Endothelial cell of umbilical vein (primary cell): ENCODE measurements around the gene TRIM71. TPM values are rescaled to one million over a fixed set of nuclear protein-coding genes. Genes with fewer than 3 reads are reported as not detected.

Experiments
- BruUV-seq: library from RNA; stranded (reverse); fragments of 400-500 nt; replicated peaks from 2 replicates; lab custom pipeline; 2021; lab: Mats Ljungman, UMichigan
- CTCF ChIA-PET: fragments of 300-600, 350-600 bp; sonication (Branson Sonifier 250); formaldehyde crosslinking; loops from one replicate; lab custom pipeline; 2021; ENCODE audit warnings: antibody characterized with exemption, inconsistent platforms; lab: Charles Lee
- POLR2A ChIA-PET: fragments of 300-600, 350-600 bp; sonication (Branson Sonifier 250); formaldehyde crosslinking; loops from one replicate; lab custom pipeline; 2021; ENCODE audit warnings: antibody characterized with exemption, inconsistent platforms; lab: Charles Lee
- DNase-seq: peaks from one replicate; pipeline ENCODE4 v3.0.0-alpha.2; 2011; ENCODE audit warnings: low read depth, low spot score
- FAIRE-seq: peaks from 2 replicates; lab custom pipeline; 2011; peaks lifted over from hg19 to GRCh38; lab: Jason Lieb, UNC
- H2AFZ ChIP-seq: 2 replicates; pipeline ENCODE4 v1.6.0; 2012; ENCODE audit warnings: low read depth, low read length, control low read depth, inconsistent platforms
- H3K27ac ChIP-seq: 2 replicates; pipeline ENCODE4 v1.5.1; 2011; ENCODE audit warnings: low read depth, mild to moderate bottlenecking, control low read depth, low read length, moderate library complexity; ENCODE audit not compliant: insufficient read depth
- H3K27me3 ChIP-seq, 2 experiments: 2 replicates each; pipeline versions ENCODE4 v1.6.0 to v1.6.1; 2011; ENCODE audit warnings: low read length in 2 of 2, mixed read lengths in 1 of 2; ENCODE audit not compliant: control insufficient read depth in 2 of 2, insufficient read depth in 2 of 2
- H3K36me3 ChIP-seq, 2 experiments: 2 replicates in 1 of 2; 3 replicates in 1 of 2; pipeline ENCODE4 v1.5.1; 2011; ENCODE audit warnings: low read length in 2 of 2, mild to moderate bottlenecking in 1 of 2, moderate library complexity in 1 of 2; ENCODE audit not compliant: control insufficient read depth in 2 of 2, insufficient read depth in 2 of 2; ENCODE audit errors: extremely low read depth in 1 of 2
- H3K4me1 ChIP-seq: 3 replicates; pipeline ENCODE4 v1.5.1; 2011; ENCODE audit warnings: mild to moderate bottlenecking, low read length; ENCODE audit not compliant: control insufficient read depth, insufficient read depth; ENCODE audit errors: extremely low read depth
- H3K4me2 ChIP-seq: 2 replicates; pipeline ENCODE4 v1.6.1; 2011; ENCODE audit warnings: low read length, control low read depth, mixed read lengths; ENCODE audit not compliant: insufficient read depth
- H3K4me3 ChIP-seq, 3 experiments: fragments of 200-600 bp in 1 of 3; sonication (generic), shearing (Covaris generic) in 1 of 3; replicated peaks in 1 of 3; 2 replicates each; pipeline ENCODE4 v1.5.1; 2011 to 2016; ENCODE audit warnings: control low read depth in 3 of 3, low read length in 3 of 3, mild to moderate bottlenecking in 2 of 3, inconsistent platforms in 1 of 3, low read depth in 1 of 3, moderate library complexity in 1 of 3; ENCODE audit not compliant: insufficient read depth in 1 of 3
- H3K79me2 ChIP-seq: 2 replicates; pipeline ENCODE4 v1.6.0; 2012; ENCODE audit warnings: low read length, inconsistent platforms; ENCODE audit not compliant: control insufficient read depth, insufficient read depth
- H3K9ac ChIP-seq: replicated peaks from 2 replicates; pipeline ENCODE3; 2011; ENCODE audit warnings: low read length, control low read depth; ENCODE audit not compliant: insufficient read depth; ENCODE audit errors: extremely low read depth
- H3K9me1 ChIP-seq: replicated peaks from 3 replicates; pipeline ENCODE4 v1.6.0; 2011; ENCODE audit warnings: mild to moderate bottlenecking, low read length; ENCODE audit not compliant: control insufficient read depth, insufficient read depth; ENCODE audit errors: extremely low read depth
- H3K9me3 ChIP-seq: replicated peaks from 2 replicates; pipeline ENCODE4 v1.5.1; 2012; ENCODE audit warnings: low read length, inconsistent platforms; ENCODE audit not compliant: control insufficient read depth, insufficient read depth
- H4K20me1 ChIP-seq: replicated peaks from 2 replicates; pipeline ENCODE3; 2011; ENCODE audit warnings: mild to moderate bottlenecking, low read length; ENCODE audit not compliant: control insufficient read depth, insufficient read depth; ENCODE audit errors: extremely low read depth
- EZH2 ChIP-seq: IDR thresholded peaks from 2 replicates; pipeline ENCODE4 v1.6.1; 2012; ENCODE audit warnings: borderline replicate concordance, low read depth, mild to moderate bottlenecking, moderate library complexity, low read length, inconsistent platforms; ENCODE audit not compliant: severe bottlenecking
- FOS ChIP-seq: IDR thresholded peaks from 2 replicates; pipeline ENCODE4 v1.6.1; 2011; ENCODE audit warnings: mild to moderate bottlenecking, low read length, moderate library complexity, borderline replicate concordance; ENCODE audit not compliant: insufficient read depth
- GATA2 ChIP-seq: IDR thresholded peaks from 2 replicates; pipeline ENCODE4 v1.7.0; 2011; ENCODE audit warnings: low read depth, mild to moderate bottlenecking, moderate library complexity, mixed read lengths, low read length; ENCODE audit not compliant: insufficient read length, insufficient read depth
- JUN ChIP-seq: IDR thresholded peaks from 2 replicates; pipeline ENCODE4 v1.6.1; 2011; ENCODE audit warnings: borderline replicate concordance, low read depth; ENCODE audit not compliant: insufficient read length, insufficient read depth
- MYC ChIP-seq: IDR thresholded peaks from one replicate; pipeline ENCODE4 v1.6.1; 2011; ENCODE audit warnings: mild to moderate bottlenecking, low read depth, low read length
- POLR2A ChIP-seq: IDR thresholded peaks from 2 replicates; pipeline ENCODE4 v1.6.1; 2012; ENCODE audit warnings: low read depth, mild to moderate bottlenecking, control low read depth, low read length
- POLR2AphosphoS5 ChIP-seq: IDR thresholded peaks from 2 replicates; pipeline ENCODE4 v1.6.1; 2012; ENCODE audit warnings: low read depth, mild to moderate bottlenecking, control low read depth, low read length, moderate library complexity; ENCODE audit not compliant: insufficient read depth
- dilution Hi-C: fragments of 300-500 bp; cut with MboI; formaldehyde crosslinking; loops from one replicate; pipeline ENCODE4 v1.15.0; 2019; ENCODE audit warnings: low sequenced_read_pairs; ENCODE audit not compliant: extremely low pct_ligation_motif_present
- intact Hi-C: fragments of 100-400 bp; cut with micrococcal nuclease; formaldehyde crosslinking; loops from one replicate; pipeline ENCODE4 v1.10.0; 2022
- polyA plus RNA-seq, 4 experiments: library from polyadenylated mRNA; depleted of rRNA in 3 of 4; stranded (reverse) in 3 of 4; unstranded in 1 of 4; fragments of >200 nt; gene quantifications; 2 replicates each; pipeline versions ENCODE4 v1.2.1 to v1.2.3, GENCODE V29; 2011 to 2012; ENCODE audit warnings: missing spikeins in 1 of 4
- total RNA-seq: library from RNA; stranded (reverse); gene quantifications from 2 replicates; pipeline ENCODE4 v1.2.3, GENCODE V29; 2021
- TF ChIP-seq, protein P1 (sequence below), 2 donors: IDR thresholded peaks; 1 replicate in 1 of 2; 2 replicates in 1 of 2; pipeline ENCODE4 v1.5.1; 2011; ENCODE audit warnings: low read length in 2 of 2, mild to moderate bottlenecking in 2 of 2, moderate library complexity in 2 of 2, control low read depth in 1 of 2, inconsistent platforms in 1 of 2, low read depth in 1 of 2; ENCODE audit not compliant: insufficient read depth in 1 of 2; ENCODE audit errors: extremely low read depth in 1 of 2
- TF ChIP-seq, protein P2 (sequence below): IDR thresholded peaks from 2 replicates; pipeline ENCODE4 v1.6.1; 2011; ENCODE audit not compliant: insufficient read depth, insufficient read length

Gene TRIM71
- total and polyA plus RNA-seq, 2 donors (not counting 3 experiments of a cell fraction or from before 2014, with no cell fraction given) = not detected

DNA sequence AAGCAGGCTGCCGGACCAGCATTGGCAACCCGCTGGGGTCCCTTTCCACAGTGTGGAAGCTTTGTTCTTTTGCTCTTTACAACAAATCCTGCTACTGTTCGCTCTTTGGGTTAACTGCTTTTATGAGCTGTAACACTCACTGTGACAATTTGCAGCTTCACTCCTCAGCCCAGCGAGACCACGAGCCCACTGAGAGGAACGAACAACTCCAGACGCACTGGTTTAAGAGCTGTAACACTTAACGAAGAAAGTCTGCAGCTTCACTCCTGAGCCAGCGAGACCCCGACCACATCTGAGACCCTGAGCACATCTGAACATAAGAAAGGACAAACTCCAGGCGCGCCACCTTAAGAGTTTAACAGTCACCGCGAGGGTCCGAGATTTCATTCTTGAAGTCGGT is 122.9 kb downstream of the TRIM71 start:
- no peak for DNase-seq
- dilution Hi-C loops (no loop called here), intact Hi-C loops (no loop called here)
- no peak overlapping the region for H2AFZ ChIP-seq
- no peak overlapping the region for H3K4me2 ChIP-seq
- no peaks in the 10 kb centered on the region for H3K79me2 ChIP-seq
- H4K20me1 ChIP-seq = no peaks in the 10 kb centered on the region
- POLR2A ChIA-PET = no interaction called here
- no peak overlapping the region for H3K4me3 ChIP-seq
- no peaks in the 10 kb centered on the region for H3K4me1 ChIP-seq
- H3K9ac ChIP-seq = no peak overlapping the region
- H3K9me1 ChIP-seq = no peaks in the 10 kb centered on the region
- H3K27ac ChIP-seq = no peak overlapping the region
- no peaks in the 10 kb centered on the region for H3K36me3 ChIP-seq
- CTCF ChIA-PET = no interaction called here
- no peaks in the 10 kb centered on the region for H3K9me3 ChIP-seq
- peaks cover 0 to 1% of the 10 kb centered on the region in 2 experiments for H3K27me3 ChIP-seq
- TF ChIP-seq POLR2AphosphoS5 = no peak
- TF ChIP-seq, protein P1, sequence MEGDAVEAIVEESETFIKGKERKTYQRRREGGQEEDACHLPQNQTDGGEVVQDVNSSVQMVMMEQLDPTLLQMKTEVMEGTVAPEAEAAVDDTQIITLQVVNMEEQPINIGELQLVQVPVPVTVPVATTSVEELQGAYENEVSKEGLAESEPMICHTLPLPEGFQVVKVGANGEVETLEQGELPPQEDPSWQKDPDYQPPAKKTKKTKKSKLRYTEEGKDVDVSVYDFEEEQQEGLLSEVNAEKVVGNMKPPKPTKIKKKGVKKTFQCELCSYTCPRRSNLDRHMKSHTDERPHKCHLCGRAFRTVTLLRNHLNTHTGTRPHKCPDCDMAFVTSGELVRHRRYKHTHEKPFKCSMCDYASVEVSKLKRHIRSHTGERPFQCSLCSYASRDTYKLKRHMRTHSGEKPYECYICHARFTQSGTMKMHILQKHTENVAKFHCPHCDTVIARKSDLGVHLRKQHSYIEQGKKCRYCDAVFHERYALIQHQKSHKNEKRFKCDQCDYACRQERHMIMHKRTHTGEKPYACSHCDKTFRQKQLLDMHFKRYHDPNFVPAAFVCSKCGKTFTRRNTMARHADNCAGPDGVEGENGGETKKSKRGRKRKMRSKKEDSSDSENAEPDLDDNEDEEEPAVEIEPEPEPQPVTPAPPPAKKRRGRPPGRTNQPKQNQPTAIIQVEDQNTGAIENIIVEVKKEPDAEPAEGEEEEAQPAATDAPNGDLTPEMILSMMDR (IDR thresholded peaks at IDR 0.05; ENCODE audit: extremely low read depth in 1 of 2, insufficient read depth in 1 of 2, low read depth in 1 of 2, low read length in 2 of 2) = no peak
- TF ChIP-seq GATA2 = no peak
- no peak for TF ChIP-seq EZH2
- TF ChIP-seq MYC = no peak
- TF ChIP-seq, protein P2, sequence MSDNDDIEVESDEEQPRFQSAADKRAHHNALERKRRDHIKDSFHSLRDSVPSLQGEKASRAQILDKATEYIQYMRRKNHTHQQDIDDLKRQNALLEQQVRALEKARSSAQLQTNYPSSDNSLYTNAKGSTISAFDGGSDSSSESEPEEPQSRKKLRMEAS = no peak
- TF ChIP-seq JUN = no peak
- TF ChIP-seq POLR2A = no peak
- no peak for TF ChIP-seq FOS
- no peak for FAIRE-seq
- BruUV-seq = no TSS peak
